Smooth muscle cell (in vitro differentiated cells): ENCODE results near the gene HSDL2. TPM values are rescaled to one million over a fixed set of nuclear protein-coding genes. Genes with fewer than 3 reads are reported as not detected.
A peak's percentile ranks its signal among the peaks of the same experiment; 100 is the strongest.

Experiments
- DNase-seq: peaks from one replicate; lab custom pipeline; 2025; ENCODE audit not compliant: unreplicated experiment; lab: John Stamatoyannopoulos, UW
- H2AFZ ChIP-seq: fragments of 200-600 bp; sonication (generic); 2 replicates; pipeline ENCODE4 v1.6.0; 2016; ENCODE audit warnings: antibody characterized with exemption, low read depth, mild to moderate bottlenecking
- H3F3A ChIP-seq: fragments of 200-600 bp; sonication (generic); 2 replicates; pipeline ENCODE4 v1.6.0; 2017; ENCODE audit warnings: antibody characterized with exemption, low read depth
- H3K27ac ChIP-seq: fragments of 200-600 bp; sonication (generic); 2 replicates; pipeline ENCODE4 v1.5.1; 2016; ENCODE audit warnings: low read depth, mild to moderate bottlenecking
- H3K27me3 ChIP-seq: fragments of 200-600 bp; sonication (generic); 2 replicates; pipeline ENCODE4 v1.6.1; 2016; ENCODE audit warnings: low read depth, mild to moderate bottlenecking
- H3K36me3 ChIP-seq: fragments of 200-600 bp; sonication (generic); 2 replicates; pipeline ENCODE4 v1.5.1; 2016; ENCODE audit warnings: low read depth
- H3K4me1 ChIP-seq: fragments of 200-600 bp; sonication (generic); 2 replicates; pipeline ENCODE4 v1.5.1; 2016; ENCODE audit warnings: low read depth
- H3K4me2 ChIP-seq: fragments of 200-600 bp; sonication (generic); 2 replicates; pipeline ENCODE4 v1.6.0; 2016; ENCODE audit warnings: mild to moderate bottlenecking
- H3K4me3 ChIP-seq: fragments of 200-600 bp; sonication (generic); 2 replicates; pipeline ENCODE4 v1.5.1; 2016; ENCODE audit warnings: mild to moderate bottlenecking
- H3K79me2 ChIP-seq: fragments of 200-600 bp; sonication (generic); 2 replicates; pipeline ENCODE4 v1.6.0; 2016; ENCODE audit warnings: low read depth, mild to moderate bottlenecking
- H3K9ac ChIP-seq: fragments of 200-600 bp; sonication (generic); 2 replicates; pipeline ENCODE4 v1.6.0; 2016; ENCODE audit warnings: low read depth
- H3K9me3 ChIP-seq: fragments of 200-600 bp; sonication (generic); replicated peaks from 2 replicates; pipeline ENCODE4 v1.5.1; 2016; ENCODE audit warnings: low read depth
- H4K20me1 ChIP-seq: fragments of 200-600 bp; sonication (generic); 2 replicates; pipeline ENCODE4 v1.6.0; 2016; ENCODE audit warnings: low read depth
- CTCF ChIP-seq: fragments of 200-600 bp; sonication (generic); IDR thresholded peaks from 2 replicates; pipeline ENCODE4 v1.5.1; 2017; ENCODE audit warnings: borderline replicate concordance, mild to moderate bottlenecking, antibody characterized with exemption; ENCODE audit not compliant: insufficient read depth, poor library complexity, severe bottlenecking
- WGBS: methylation state at CpG from one replicate; pipeline ENCODE4 v1.1.7; 2016; ENCODE audit warnings: low lambda C conversion rate; 5-methylcytosine and 5-hydroxymethylcytosine counted together
- polyA plus RNA-seq: library from polyadenylated mRNA; unstranded; fragments of >200 nt; fragmentation: Nextera tagmentation; extraction: Ambion mirVana; gene quantifications from 2 replicates; pipeline ENCODE4 v1.2.1, GENCODE V29; 2016
- total RNA-seq: library from RNA; depleted of rRNA; stranded (reverse); fragments of >200 nt; gene quantifications from 2 replicates; pipeline ENCODE4 v1.2.3, GENCODE V29; 2014

The HSDL2 gene
- total and polyA plus RNA-seq, 2 experiments from 2014 or later: 8.7 to 18.7 TPM

- H3K4me1 ChIP-seq: peaks cover 12% of the 10 kb centered on the region
- no peaks in the 10 kb centered on the region for H3K9me3 ChIP-seq
- H3K4me3 ChIP-seq: no peak overlapping the region
- no peak overlapping the region for H3K4me2 ChIP-seq
- H3K9ac ChIP-seq: no peak overlapping the region
- no peak overlapping the region for H2AFZ ChIP-seq
- 90% methylated on average over 5 of the region's 5 CpGs for WGBS
- TF ChIP-seq CTCF: no peak
- no peaks in the 10 kb centered on the region for H3K79me2 ChIP-seq
- H3K27ac ChIP-seq: no peak overlapping the region
- no peak for DNase-seq
- no peaks in the 10 kb centered on the region for H3K36me3 ChIP-seq
- peaks cover 5% of the 10 kb centered on the region for H3F3A ChIP-seq
- no peaks in the 10 kb centered on the region for H3K27me3 ChIP-seq
- H4K20me1 ChIP-seq: no peaks in the 10 kb centered on the region
Measured at GRCh38 chr9:112375361-112375760, 4.5 kb upstream of the HSDL2 start.

- H3K9ac ChIP-seq: no peak overlapping the region
- H3K4me1 ChIP-seq: peaks cover 14% of the 10 kb centered on the region
- H3K36me3 ChIP-seq: no peaks in the 10 kb centered on the region
- no peak overlapping the region for H2AFZ ChIP-seq
- no peak overlapping the region for H3K4me2 ChIP-seq
- H3F3A ChIP-seq: peaks cover 5% of the 10 kb centered on the region
- no peaks in the 10 kb centered on the region for H3K9me3 ChIP-seq
- no peak for TF ChIP-seq CTCF
- H3K4me3 ChIP-seq: no peak overlapping the region
- H4K20me1 ChIP-seq: peaks cover under 1% of the 10 kb centered on the region
- H3K27ac ChIP-seq: no peak overlapping the region
- no peak for DNase-seq
- no peaks in the 10 kb centered on the region for H3K79me2 ChIP-seq
- H3K27me3 ChIP-seq: no peaks in the 10 kb centered on the region
- WGBS: 77% methylated on average over 2 of the region's 2 CpGs
Measured at GRCh38 chr9:112377087-112377486, 2.8 kb upstream of the HSDL2 start.

- no peak overlapping the region for H3K27ac ChIP-seq
- H3K4me1 ChIP-seq: peaks cover 14% of the 10 kb centered on the region
- H4K20me1 ChIP-seq: peaks cover 7% of the 10 kb centered on the region
- 98% methylated on average over 1 of the region's 1 CpG for WGBS
- no peaks in the 10 kb centered on the region for H3K79me2 ChIP-seq
- no peaks in the 10 kb centered on the region for H3K36me3 ChIP-seq
- no peak for TF ChIP-seq CTCF
- H2AFZ ChIP-seq: no peak overlapping the region
- peak overlapping the region; percentile 84 for H3K4me2 ChIP-seq
- H3F3A ChIP-seq: peaks cover 5% of the 10 kb centered on the region
- no peaks in the 10 kb centered on the region for H3K9me3 ChIP-seq
- no peak overlapping the region for H3K9ac ChIP-seq
- H3K27me3 ChIP-seq: no peaks in the 10 kb centered on the region
- H3K4me3 ChIP-seq: peak overlapping the region; percentile 82
- no peak for DNase-seq
Measured at GRCh38 chr9:112377684-112378327, 2.1 kb upstream of the HSDL2 start.
